GM10266 (cell line): ENCODE measurements around the gene SLC7A4.
"Not testable (repeated sequence)": the region's sequence is repeated elsewhere in the genome, so short reads cannot be mapped to it uniquely, and the experiment has no call there.

Experiments
- DNase-seq: peaks from one replicate; pipeline ENCODE4 v3.0.0; 2012; ENCODE audit errors: extremely low spot score
- CTCF ChIP-seq: IDR thresholded peaks from 2 replicates; pipeline ENCODE4 v1.5.1; 2012; ENCODE audit warnings: mild to moderate bottlenecking, low read depth; ENCODE audit not compliant: control insufficient read depth, insufficient read depth; ENCODE audit errors: missing control alignments

SLC7A4 gene

DNA sequence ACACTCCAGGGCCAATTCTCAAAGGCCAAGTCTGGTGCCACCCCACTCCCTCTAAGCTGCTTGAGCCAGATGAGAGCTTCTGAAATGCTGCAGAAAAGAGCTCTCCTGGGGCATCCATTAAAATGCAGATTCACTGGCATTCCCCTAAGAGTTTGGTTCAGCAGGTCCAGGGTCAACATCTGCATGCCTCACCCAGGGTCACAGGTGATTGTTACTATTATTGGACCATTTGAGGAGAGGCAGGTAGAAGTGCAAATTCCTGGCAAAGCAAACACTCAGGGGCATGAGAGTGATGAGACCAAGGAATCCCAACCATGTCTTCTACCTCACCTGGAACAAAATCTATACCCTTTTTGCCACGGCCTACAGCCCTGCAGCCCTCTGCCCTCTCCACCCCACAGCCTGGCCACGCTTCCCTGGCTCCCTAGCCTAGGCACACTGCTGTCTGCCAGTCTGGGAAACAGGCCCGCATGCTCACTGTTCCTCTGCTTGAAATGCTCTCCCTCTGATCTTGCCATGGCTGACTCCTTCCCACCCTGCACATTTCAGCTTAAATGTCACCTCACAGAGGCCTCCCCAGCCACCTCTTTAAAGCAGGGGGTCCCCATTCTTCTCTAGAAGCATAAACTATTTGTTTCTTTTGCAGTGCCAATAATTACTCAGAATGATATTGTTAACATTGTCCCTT lies 21.8 kb downstream of the SLC7A4 start:
- TF ChIP-seq CTCF = no peak
- no peak for DNase-seq

DNA sequence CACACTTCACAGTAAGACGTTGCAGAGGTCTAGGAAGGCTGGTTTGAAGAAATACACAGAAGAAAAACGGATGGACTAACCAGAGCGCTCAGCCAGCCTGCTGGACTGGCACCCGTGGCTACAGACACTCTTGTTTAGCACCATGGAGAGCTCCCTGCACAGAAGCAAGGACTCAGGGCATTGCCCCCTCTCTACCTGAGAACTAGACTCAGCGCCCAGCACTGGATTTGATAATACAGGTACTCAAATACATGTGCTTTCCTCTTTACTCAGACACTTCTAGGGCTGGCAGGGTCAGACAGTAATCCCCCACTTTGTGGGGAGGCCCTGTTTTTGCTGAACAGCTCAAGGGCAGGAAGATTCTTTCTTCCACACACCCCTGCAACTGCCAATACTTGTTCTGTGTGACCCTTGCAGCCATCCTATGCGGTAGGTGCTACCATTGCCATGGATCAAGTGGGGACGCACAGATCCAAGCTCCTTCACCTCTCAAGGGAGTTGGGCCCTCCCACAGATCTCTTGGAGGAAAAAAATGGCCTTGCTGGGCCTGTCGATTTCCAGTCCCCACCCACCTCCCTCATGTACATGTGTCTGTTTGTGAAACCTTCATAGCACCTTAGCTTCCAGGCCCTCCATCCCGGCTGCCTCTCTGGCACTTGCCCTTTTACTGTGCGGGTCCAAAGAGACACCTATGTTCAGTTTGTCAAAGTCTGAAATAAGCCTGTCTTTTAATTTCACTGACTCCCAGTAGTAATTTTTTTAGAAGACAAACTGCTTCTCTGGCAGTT lies 22.5 kb downstream of the SLC7A4 start:
- TF ChIP-seq CTCF = no peak
- DNase-seq = no peak

- not testable (repeated sequence) for DNase-seq
Observed at GRCh38 chr22:21009208-21009607, 23.2 kb downstream of the SLC7A4 start.

DNA sequence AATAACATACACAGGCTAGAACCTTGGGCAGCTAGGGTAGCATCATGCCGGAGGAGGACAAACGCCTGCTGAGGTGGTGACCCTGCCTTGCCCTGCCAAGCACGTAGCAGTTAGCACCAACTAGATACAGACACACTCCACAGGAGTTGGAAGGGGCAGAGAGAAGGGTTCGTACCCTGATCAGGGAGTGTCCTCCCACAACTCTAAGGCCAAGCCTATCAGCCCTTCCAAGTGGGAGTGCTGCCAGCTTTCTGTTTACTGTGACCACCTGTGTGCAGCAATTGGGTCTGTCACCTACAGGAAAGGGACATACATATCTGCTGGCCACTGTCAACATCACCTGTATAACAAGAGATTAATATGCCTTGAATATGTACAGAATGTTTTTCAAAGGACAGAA lies 28.6 kb downstream of the SLC7A4 start:
- TF ChIP-seq CTCF = no peak
- DNase-seq = no peak

- peak; percentile 94 for DNase-seq
- TF ChIP-seq CTCF = no peak
Observed at GRCh38 chr22:21001601-21002325, 30.6 kb downstream of the SLC7A4 start, which contains the start of gene THAP7. Gene THAP7 (minus strand): TSS chr22:21002118. CDS start chr22:21001911, 207 bp downstream.

GRCh38 chr22:21000987-21001600 lies 31.3 kb downstream of the SLC7A4 start:
- TF ChIP-seq CTCF = no peak
- DNase-seq = no peak

- no peak for TF ChIP-seq CTCF
- DNase-seq = no peak
Observed at GRCh38 chr22:21000207-21000986, 32.0 kb downstream of the SLC7A4 start.
